Measurements from ENCODE around the gene VPS35. TPM values are rescaled to one million over a fixed set of nuclear protein-coding genes. Genes with fewer than 3 reads are reported as not detected.
A peak's percentile ranks its signal among the peaks of the same experiment; 100 is the strongest.

VPS35 gene
- total RNA-seq, 1 donor from 2014 or later, result 102 TPM

GRCh38 chr16:46621006-46621933, 67.7 kb downstream of the VPS35 start, which contains the start of gene SHCBP1:
Gene SHCBP1, minus strand, starts transcription at chr16:46621379. Its CDS starts 20 bp downstream, at chr16:46621359.
- peaks cover 33% of the 10 kb centered on the region for H3K4me1 Mint-ChIP-seq
- no peaks in the 10 kb centered on the region for H3K27me3 Mint-ChIP-seq (ENCODE audit: low read depth)
- H3K4me3 Mint-ChIP-seq, result peak within 1 kb of the TSS; percentile 94
- no peak for TF ChIP-seq CTCF (conservative IDR thresholded peaks at IDR 0.05)
- peak; percentile 84 for DNase-seq (ENCODE audit: low read depth, low spot score)
- no peaks in the 10 kb centered on the region for H3K9me3 Mint-ChIP-seq
- H3K36me3 Mint-ChIP-seq (ENCODE audit: low read depth), result no peaks in the 10 kb centered on the region
- peak within 1 kb of the TSS; percentile 96 for H3K27ac Mint-ChIP-seq (ENCODE audit: unreplicated experiment)

- Mint-ChIP-seq H3K4me3 (peak overlapping the region; percentile 94), H3K9me3 (no peaks in the 10 kb centered on the region), H3K27ac (ENCODE audit: unreplicated experiment) (peak overlapping the region; percentile 96), H3K4me1 (peaks cover 33% of the 10 kb centered on the region), H3K27me3 (ENCODE audit: low read depth) (no peaks in the 10 kb centered on the region), H3K36me3 (ENCODE audit: low read depth) (no peaks in the 10 kb centered on the region)
- TF ChIP-seq CTCF (conservative IDR thresholded peaks at IDR 0.05), result no peak
- DNase-seq (ENCODE audit: low read depth, low spot score), result no peak
These were observed 68.5 kb downstream of the VPS35 start for GRCh38 chr16:46620266-46621005.

GRCh38 chr16:46618516-46618915, 70.5 kb downstream of the VPS35 start:
- Mint-ChIP-seq H3K4me1 (peaks cover 33% of the 10 kb centered on the region), H3K4me3 (peak overlapping the region; percentile 76), H3K27me3 (ENCODE audit: low read depth) (no peaks in the 10 kb centered on the region), H3K9me3 (no peaks in the 10 kb centered on the region), H3K36me3 (ENCODE audit: low read depth) (peaks cover 3% of the 10 kb centered on the region), H3K27ac (ENCODE audit: unreplicated experiment) (no peak overlapping the region)
- TF ChIP-seq CTCF (conservative IDR thresholded peaks at IDR 0.05), result no peak
- DNase-seq (ENCODE audit: low read depth, low spot score), result no peak

GRCh38 chr16:46614006-46614405, 75.0 kb downstream of the VPS35 start:
- no peak for DNase-seq (ENCODE audit: low read depth, low spot score)
- Mint-ChIP-seq H3K27ac (ENCODE audit: unreplicated experiment) (no peak overlapping the region), H3K27me3 (ENCODE audit: low read depth) (no peaks in the 10 kb centered on the region), H3K36me3 (ENCODE audit: low read depth) (peaks cover 6% of the 10 kb centered on the region), H3K4me1 (peaks cover 6% of the 10 kb centered on the region), H3K4me3 (no peak overlapping the region), H3K9me3 (no peaks in the 10 kb centered on the region)
- TF ChIP-seq CTCF (conservative IDR thresholded peaks at IDR 0.05), result no peak

DNA sequence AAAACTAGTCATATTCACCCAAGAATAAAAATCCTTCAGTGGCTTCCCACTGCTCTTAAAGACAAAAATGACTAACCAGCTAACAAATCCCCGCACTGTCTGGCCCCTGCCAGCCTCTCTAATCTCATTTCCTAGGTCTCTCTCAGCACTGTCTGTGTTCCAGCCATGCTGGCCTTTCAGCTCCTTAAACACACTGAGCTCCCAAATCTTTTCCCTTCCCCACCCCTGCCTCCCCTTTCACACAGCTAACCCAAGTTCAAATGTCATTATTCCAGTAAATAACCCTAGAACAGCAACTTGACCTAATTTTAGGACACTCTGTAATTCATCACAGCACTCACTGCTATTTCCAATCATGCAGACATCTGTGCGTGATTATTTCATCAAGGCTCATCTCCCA, 75.6 kb downstream of the VPS35 start:
- Mint-ChIP-seq H3K9me3 (no peaks in the 10 kb centered on the region), H3K36me3 (ENCODE audit: low read depth) (peaks cover 6% of the 10 kb centered on the region), H3K4me3 (no peak overlapping the region), H3K27me3 (ENCODE audit: low read depth) (no peaks in the 10 kb centered on the region), H3K4me1 (no peaks in the 10 kb centered on the region), H3K27ac (ENCODE audit: unreplicated experiment) (no peak overlapping the region)
- no peak for TF ChIP-seq CTCF (conservative IDR thresholded peaks at IDR 0.05)
- no peak for DNase-seq (ENCODE audit: low read depth, low spot score)

Measured in neural crest cell (in vitro differentiated cells).